Endodermal cell (in vitro differentiated cells): ENCODE results near the gene MN1. TPM values are rescaled to one million over a fixed set of nuclear protein-coding genes. Genes with fewer than 3 reads are reported as not detected.

Experiments
- DNase-seq: peaks from one replicate; pipeline ENCODE4 v3.0.0-alpha.2; 2017
- H3K27ac ChIP-seq: 2 replicates; pipeline ENCODE4 v1.5.1; 2013; ENCODE audit warnings: mild to moderate bottlenecking, low read depth, low read length, moderate library complexity
- H3K27me3 ChIP-seq: 2 replicates; pipeline ENCODE4 v1.6.1; 2013; ENCODE audit warnings: mild to moderate bottlenecking, low read length, moderate library complexity; ENCODE audit not compliant: insufficient read depth, control insufficient read depth, poor library complexity, severe bottlenecking
- H3K36me3 ChIP-seq: 2 replicates; pipeline ENCODE4 v1.7.0; 2013; ENCODE audit warnings: mild to moderate bottlenecking, low read length, moderate library complexity; ENCODE audit not compliant: control insufficient read depth, insufficient read depth
- H3K4me1 ChIP-seq: one replicate; pipeline ENCODE4 v1.7.0; 2013; ENCODE audit warnings: low read length; ENCODE audit not compliant: control insufficient read depth, insufficient read depth
- H3K4me3 ChIP-seq: 2 replicates; pipeline ENCODE4 v1.5.1; 2013; ENCODE audit warnings: mild to moderate bottlenecking, low read length, moderate library complexity
- H3K9ac ChIP-seq: 2 replicates; pipeline ENCODE4 v1.6.1; 2013; ENCODE audit warnings: mild to moderate bottlenecking, low read length, moderate library complexity; ENCODE audit not compliant: poor library complexity, severe bottlenecking; ENCODE audit errors: extremely low read depth
- H3K9me3 ChIP-seq: 2 replicates; pipeline ENCODE4 v1.6.1; 2013; ENCODE audit warnings: mild to moderate bottlenecking, low read length, moderate library complexity; ENCODE audit not compliant: control insufficient read depth
- H3K27ac Mint-ChIP-seq: 2 replicates; pipeline ENCODE4 v1.8.0; 2020; ENCODE audit warnings: mixed read lengths
- H3K27me3 Mint-ChIP-seq: 2 replicates; pipeline ENCODE4 v1.8.0; 2021; ENCODE audit warnings: mild to moderate bottlenecking, mixed read lengths; ENCODE audit not compliant: insufficient read depth
- H3K36me3 Mint-ChIP-seq: 2 replicates; pipeline ENCODE4 v1.8.0; 2020; ENCODE audit warnings: low read depth, mixed read lengths
- H3K4me1 Mint-ChIP-seq: 2 replicates; pipeline ENCODE4 v1.8.0; 2020; ENCODE audit warnings: mixed read lengths
- H3K4me3 Mint-ChIP-seq: 2 replicates; pipeline ENCODE4 v1.8.0; 2020; ENCODE audit warnings: mild to moderate bottlenecking, moderate library complexity, mixed read lengths
- H3K9me3 Mint-ChIP-seq: 2 replicates; pipeline ENCODE4 v1.8.0; 2020; ENCODE audit warnings: mild to moderate bottlenecking, mixed read lengths
- WGBS, 2 experiments: methylation state at CpG; one replicate each; pipeline versions ENCODE4 v1.1.5 to v1.1.7; 2013; ENCODE audit warnings: missing lambda C conversion rate in 2 of 2, mixed read lengths in 1 of 2; ENCODE audit not compliant: insufficient coverage in 1 of 2, insufficient read length in 1 of 2; 5-methylcytosine and 5-hydroxymethylcytosine counted together
- total RNA-seq, 2 donors: library from RNA; stranded (reverse); fragmentation: NEBNext Ultra II Directional in 1 of 2; extraction: Animal tissue kit (Norgen Biotek cat#: 25700) in 1 of 2; gene quantifications; 2 replicates in 1 of 2; 3 replicates in 1 of 2; pipeline ENCODE4 v1.2.1, GENCODE V29; 2021
- TF ChIP-seq, protein P1 (sequence below): fragments of 200-600 bp; sonication (generic); conservative IDR thresholded peaks from 2 replicates; pipeline ENCODE4 v1.5.0; 2021; ENCODE audit warnings: antibody characterized with exemption, mild to moderate bottlenecking

Gene MN1
- total RNA-seq, 2 donors from 2014 or later, result 4.4 to 17.8 TPM

DNA sequence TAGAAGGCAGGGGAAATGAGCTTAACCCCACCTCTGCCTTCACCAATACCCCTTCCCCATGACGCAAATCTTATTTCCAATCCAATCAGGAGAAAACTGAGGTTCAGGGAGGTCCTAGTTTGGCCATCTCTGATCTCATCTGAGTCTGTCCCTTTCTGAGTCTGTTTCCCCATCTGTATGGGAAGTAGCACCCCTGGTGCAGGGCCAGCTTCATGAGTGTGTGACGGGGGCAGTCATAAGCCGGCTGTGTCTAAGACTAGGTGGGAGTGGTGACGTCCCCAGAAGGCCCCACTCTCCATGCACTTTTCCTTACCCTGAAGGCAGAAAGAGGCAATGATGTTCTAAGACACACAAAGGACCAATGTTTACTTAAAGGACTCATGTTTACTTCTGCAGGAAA is 72.3 kb downstream of the MN1 start:
- WGBS, 2 experiments, result 90 to 100% methylated on average over 1 to 4 of the region's 4 CpGs
- peaks cover 9% of the 10 kb centered on the region for H3K9me3 Mint-ChIP-seq
- no peaks in the 10 kb centered on the region for H3K27me3 Mint-ChIP-seq
- H3K4me3 Mint-ChIP-seq, result no peak overlapping the region
- no peaks in the 10 kb centered on the region for H3K9me3 ChIP-seq
- no peak overlapping the region for H3K9ac ChIP-seq
- no peak for DNase-seq
- TF ChIP-seq, protein P1, sequence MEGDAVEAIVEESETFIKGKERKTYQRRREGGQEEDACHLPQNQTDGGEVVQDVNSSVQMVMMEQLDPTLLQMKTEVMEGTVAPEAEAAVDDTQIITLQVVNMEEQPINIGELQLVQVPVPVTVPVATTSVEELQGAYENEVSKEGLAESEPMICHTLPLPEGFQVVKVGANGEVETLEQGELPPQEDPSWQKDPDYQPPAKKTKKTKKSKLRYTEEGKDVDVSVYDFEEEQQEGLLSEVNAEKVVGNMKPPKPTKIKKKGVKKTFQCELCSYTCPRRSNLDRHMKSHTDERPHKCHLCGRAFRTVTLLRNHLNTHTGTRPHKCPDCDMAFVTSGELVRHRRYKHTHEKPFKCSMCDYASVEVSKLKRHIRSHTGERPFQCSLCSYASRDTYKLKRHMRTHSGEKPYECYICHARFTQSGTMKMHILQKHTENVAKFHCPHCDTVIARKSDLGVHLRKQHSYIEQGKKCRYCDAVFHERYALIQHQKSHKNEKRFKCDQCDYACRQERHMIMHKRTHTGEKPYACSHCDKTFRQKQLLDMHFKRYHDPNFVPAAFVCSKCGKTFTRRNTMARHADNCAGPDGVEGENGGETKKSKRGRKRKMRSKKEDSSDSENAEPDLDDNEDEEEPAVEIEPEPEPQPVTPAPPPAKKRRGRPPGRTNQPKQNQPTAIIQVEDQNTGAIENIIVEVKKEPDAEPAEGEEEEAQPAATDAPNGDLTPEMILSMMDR, result no peak
- no peak overlapping the region for H3K27ac ChIP-seq
- no peaks in the 10 kb centered on the region for H3K36me3 ChIP-seq
- H3K4me1 ChIP-seq, result peaks cover 12% of the 10 kb centered on the region
- no peaks in the 10 kb centered on the region for H3K27me3 ChIP-seq
- peaks cover 27% of the 10 kb centered on the region for H3K4me1 Mint-ChIP-seq
- H3K4me3 ChIP-seq, result no peak overlapping the region
- peak overlapping the region; percentile 71 for H3K27ac Mint-ChIP-seq
- no peaks in the 10 kb centered on the region for H3K36me3 Mint-ChIP-seq

DNA sequence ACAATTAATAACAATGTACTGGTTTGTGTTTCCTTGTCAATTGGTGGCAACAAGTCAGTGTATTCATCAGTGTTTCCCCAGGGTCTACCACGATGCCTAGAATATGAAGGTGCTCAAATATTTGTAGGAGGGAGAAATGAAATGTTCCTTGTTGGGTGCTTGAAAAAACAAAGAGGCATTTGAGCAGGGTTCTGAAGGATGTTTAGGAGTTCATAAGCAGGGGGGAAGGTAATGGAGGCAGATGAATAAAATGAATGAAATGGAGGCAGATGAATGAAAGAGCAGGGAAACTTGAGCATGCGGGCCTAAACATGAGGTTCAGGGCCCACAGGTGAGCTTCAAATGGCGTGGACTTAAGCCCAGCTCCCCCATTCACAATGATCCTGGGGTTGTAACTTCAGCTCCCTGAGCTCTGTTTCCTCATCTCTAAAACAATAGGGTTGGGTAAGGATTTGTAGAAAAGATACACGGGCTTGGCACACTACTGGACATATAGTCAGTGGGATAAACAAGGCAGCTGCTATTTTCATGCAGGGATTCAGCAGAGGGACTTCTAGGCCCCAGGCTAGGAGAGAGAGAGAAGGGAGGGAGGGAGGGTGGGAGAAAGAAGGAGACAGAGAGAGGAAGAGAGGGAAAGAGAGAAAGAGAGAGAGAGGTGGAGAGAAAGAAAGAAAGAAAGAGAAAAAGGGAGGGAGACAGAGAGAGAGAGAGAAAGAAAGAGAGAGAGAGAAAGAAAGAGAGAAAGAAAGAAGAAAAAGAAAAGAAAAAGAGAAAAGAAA is 73.7 kb downstream of the MN1 start:
- 88 to 94% methylated on average over 3 to 4 of the region's 4 CpGs for WGBS, 2 experiments
- H3K9me3 ChIP-seq, result peaks cover 10% of the 10 kb centered on the region
- no peak overlapping the region for H3K4me3 Mint-ChIP-seq
- no peak overlapping the region for H3K27ac ChIP-seq
- H3K4me1 Mint-ChIP-seq, result peaks cover 27% of the 10 kb centered on the region
- no peak overlapping the region for H3K4me3 ChIP-seq
- peaks cover 2% of the 10 kb centered on the region for H3K36me3 Mint-ChIP-seq
- no peaks in the 10 kb centered on the region for H3K36me3 ChIP-seq
- peaks cover 19% of the 10 kb centered on the region for H3K9me3 Mint-ChIP-seq
- no peaks in the 10 kb centered on the region for H3K27me3 Mint-ChIP-seq
- no peak overlapping the region for H3K9ac ChIP-seq
- H3K4me1 ChIP-seq, result peaks cover 12% of the 10 kb centered on the region
- peak overlapping the region; percentile 42 for H3K27ac Mint-ChIP-seq
- TF ChIP-seq, protein P1, result no peak
- H3K27me3 ChIP-seq, result no peaks in the 10 kb centered on the region
- DNase-seq, result no peak

DNA sequence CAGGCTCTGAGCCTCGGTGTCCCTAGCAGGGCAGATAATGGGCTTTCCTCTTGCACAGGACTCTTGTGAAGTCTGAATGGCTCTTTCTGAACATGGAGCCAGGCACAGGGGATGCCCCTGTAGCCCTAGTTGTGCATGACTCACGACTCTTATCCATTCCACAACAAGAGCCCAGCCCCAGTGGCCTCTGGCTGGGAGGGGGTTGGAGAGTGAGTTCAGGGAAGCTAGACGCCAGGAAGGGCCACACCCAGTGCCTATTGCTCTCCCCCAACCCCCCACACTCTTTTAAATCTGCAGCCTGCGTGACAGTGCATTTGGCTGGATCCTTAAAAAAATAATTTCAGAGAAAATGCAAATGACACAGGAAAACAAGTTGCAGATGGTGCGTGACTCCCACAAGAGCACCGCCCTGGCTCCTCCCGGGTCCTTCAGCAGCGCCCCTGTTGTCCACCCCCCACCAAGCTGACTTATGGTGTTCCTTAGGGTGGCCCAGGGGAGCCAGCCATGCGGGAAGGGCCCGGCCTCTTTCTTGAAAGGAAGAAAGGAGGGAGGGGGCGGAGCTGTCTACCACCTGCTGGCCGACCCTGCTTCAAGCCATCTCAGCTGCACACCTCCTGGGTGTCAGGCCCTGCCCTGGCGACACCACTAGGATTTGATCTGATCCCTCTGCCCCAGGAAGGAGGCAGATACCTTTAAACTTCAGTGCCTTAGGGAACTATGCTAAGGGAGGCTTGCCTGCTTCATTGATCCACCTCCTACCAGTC is 74.7 kb downstream of the MN1 start:
- Mint-ChIP-seq H3K4me3 (no peak overlapping the region), H3K36me3 (peaks cover 2% of the 10 kb centered on the region), H3K27ac (peak overlapping the region; percentile 77), H3K4me1 (peaks cover 27% of the 10 kb centered on the region), H3K9me3 (peaks cover 19% of the 10 kb centered on the region), H3K27me3 (no peaks in the 10 kb centered on the region)
- TF ChIP-seq, protein P1, result peak; percentile 37
- Histone ChIP-seq H3K27ac (no peak overlapping the region), H3K9ac (no peak overlapping the region), H3K4me1 (peaks cover 12% of the 10 kb centered on the region), H3K36me3 (no peaks in the 10 kb centered on the region), H3K27me3 (no peaks in the 10 kb centered on the region), H3K4me3 (no peak overlapping the region), H3K9me3 (peaks cover 10% of the 10 kb centered on the region)
- peak; percentile 73 for DNase-seq
- 68 to 100% methylated on average over 2 to 12 of the region's 13 CpGs for WGBS, 2 experiments
